Effector memory CD4-positive, alpha-beta T cell (primary cell): ENCODE measurements around the gene LIPJ.

Experiments
- DNase-seq, 3 donors: peaks; one replicate each; pipeline ENCODE4 v3.0.0-alpha.2; 2020
- H3K27ac ChIP-seq: 2 replicates; pipeline ENCODE4 v1.7.0; 2013; ENCODE audit warnings: mild to moderate bottlenecking, low read length, moderate library complexity; ENCODE audit not compliant: insufficient read depth, poor library complexity, severe bottlenecking
- H3K27me3 ChIP-seq: replicated peaks from 2 replicates; pipeline ENCODE4 v1.7.0; 2013; ENCODE audit warnings: mild to moderate bottlenecking, low read length; ENCODE audit not compliant: insufficient read depth, control insufficient read depth, poor library complexity, severe bottlenecking
- H3K36me3 ChIP-seq: 2 replicates; pipeline ENCODE4 v1.7.0; 2013; ENCODE audit warnings: mild to moderate bottlenecking, low read length, moderate library complexity; ENCODE audit not compliant: control insufficient read depth, insufficient read depth
- H3K4me1 ChIP-seq: 2 replicates; pipeline ENCODE4 v1.7.0; 2013; ENCODE audit warnings: low read length, mild to moderate bottlenecking; ENCODE audit not compliant: control insufficient read depth, insufficient read depth, poor library complexity, severe bottlenecking
- H3K4me3 ChIP-seq: 2 replicates; pipeline ENCODE4 v1.7.0; 2013; ENCODE audit warnings: low read length, low read depth, mild to moderate bottlenecking; ENCODE audit not compliant: insufficient read depth, poor library complexity, severe bottlenecking
- H3K9me3 ChIP-seq: 2 replicates; pipeline ENCODE4 v1.7.0; 2013; ENCODE audit warnings: mild to moderate bottlenecking, low read length, moderate library complexity; ENCODE audit not compliant: control insufficient read depth

Gene LIPJ

DNA sequence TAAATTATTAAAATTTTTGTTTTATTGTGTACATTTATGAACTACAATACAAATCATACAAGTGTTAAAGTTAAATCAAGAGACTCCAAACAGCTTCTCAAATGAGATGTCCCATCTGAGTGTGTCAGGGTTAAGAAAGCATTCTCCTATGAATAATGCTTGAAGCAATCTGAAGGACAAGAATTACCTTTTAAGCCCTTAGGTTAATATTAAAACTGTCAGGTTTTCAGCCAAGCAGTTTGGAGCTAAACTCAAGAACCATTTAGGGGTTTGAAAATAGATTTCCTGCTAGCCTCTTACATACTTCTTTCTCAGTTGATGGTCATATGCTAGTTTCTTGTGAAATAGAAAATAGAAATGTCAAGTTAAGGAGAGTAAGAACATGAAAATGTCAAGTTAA, 38.3 kb downstream of the LIPJ start:
- DNase-seq = no peak
- H3K36me3 ChIP-seq = no peaks in the 10 kb centered on the region
- no peaks in the 10 kb centered on the region for H3K9me3 ChIP-seq
- no peak overlapping the region for H3K27ac ChIP-seq
- no peaks in the 10 kb centered on the region for H3K27me3 ChIP-seq
- no peak overlapping the region for H3K4me3 ChIP-seq
- H3K4me1 ChIP-seq = no peaks in the 10 kb centered on the region

GRCh38 chr10:88640186-88640585, 53.6 kb downstream of the LIPJ start:
- Histone ChIP-seq H3K4me1 (no peaks in the 10 kb centered on the region), H3K27ac (no peak overlapping the region), H3K9me3 (no peaks in the 10 kb centered on the region), H3K4me3 (no peak overlapping the region), H3K27me3 (no peaks in the 10 kb centered on the region), H3K36me3 (no peaks in the 10 kb centered on the region)
- no peak for DNase-seq

DNA sequence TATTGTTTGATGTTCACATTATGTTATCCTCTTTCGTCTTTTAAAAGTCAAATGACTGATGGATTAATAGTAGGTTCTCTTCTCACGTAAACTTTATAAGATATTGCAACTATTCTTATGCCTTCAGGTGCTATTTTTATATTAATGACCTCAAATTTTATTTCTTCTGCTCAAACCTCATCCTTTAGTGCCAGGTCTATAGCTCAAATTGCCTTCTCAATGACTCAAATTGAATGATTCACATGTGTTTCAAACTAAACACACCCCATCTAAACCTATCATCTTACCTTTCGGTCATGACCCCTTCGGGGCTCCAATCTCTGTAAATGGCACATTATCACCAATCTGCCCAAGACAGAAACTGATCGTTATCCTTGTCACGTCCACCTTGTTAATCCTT, 55.6 kb downstream of the LIPJ start:
- H3K9me3 ChIP-seq = no peaks in the 10 kb centered on the region
- H3K27me3 ChIP-seq = no peaks in the 10 kb centered on the region
- no peak for DNase-seq
- H3K4me3 ChIP-seq = no peak overlapping the region
- H3K36me3 ChIP-seq = no peaks in the 10 kb centered on the region
- H3K4me1 ChIP-seq = no peaks in the 10 kb centered on the region
- H3K27ac ChIP-seq = no peak overlapping the region

DNA sequence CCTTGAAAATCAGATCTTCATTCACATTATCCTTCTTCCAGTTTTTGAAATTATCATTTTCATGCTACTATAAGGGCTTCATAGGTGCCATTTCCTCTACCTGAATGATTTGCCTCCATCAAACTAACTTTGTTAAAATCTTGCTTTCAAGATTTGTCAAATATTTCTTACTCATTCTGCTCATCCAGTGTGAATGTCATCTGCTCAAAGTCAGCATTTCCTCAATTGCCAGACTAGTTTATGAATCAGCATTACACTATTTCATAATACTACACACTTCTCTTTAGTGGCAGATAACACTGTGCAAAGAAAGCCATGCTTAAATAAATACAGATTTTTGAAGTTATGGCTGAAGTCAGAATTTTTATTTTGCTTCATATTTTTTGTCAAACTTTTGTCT, 56.4 kb downstream of the LIPJ start:
- Histone ChIP-seq H3K4me3 (no peak overlapping the region), H3K27ac (no peak overlapping the region), H3K36me3 (no peaks in the 10 kb centered on the region), H3K9me3 (no peaks in the 10 kb centered on the region), H3K27me3 (no peaks in the 10 kb centered on the region), H3K4me1 (no peaks in the 10 kb centered on the region)
- DNase-seq = no peak

DNA sequence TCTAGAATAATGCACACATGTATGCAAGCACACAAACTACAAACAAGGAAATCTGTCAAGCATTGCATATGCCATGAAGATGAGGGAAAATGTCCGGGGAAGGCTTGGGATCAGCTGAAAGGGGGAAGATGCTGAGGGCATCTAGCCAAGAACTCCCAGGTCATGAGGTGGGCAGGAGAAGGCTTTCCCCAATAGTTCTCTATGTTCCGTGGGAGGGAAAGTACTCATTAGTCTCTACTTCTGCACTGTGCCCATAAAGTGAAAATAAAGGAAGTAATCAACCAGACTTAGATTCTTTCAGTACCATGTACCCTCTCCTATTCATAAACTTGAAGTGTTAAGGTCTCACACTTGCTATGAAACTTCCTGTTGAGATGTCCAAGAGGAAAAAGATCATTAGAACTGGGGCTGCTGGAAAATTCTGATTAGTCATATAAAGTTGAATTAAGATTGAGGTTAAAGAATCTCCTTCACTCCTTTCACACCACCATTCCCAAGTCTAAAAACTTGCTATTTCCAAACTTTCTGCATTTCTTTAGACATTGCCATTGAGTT, 60.6 kb downstream of the LIPJ start:
- no peaks in the 10 kb centered on the region for H3K36me3 ChIP-seq
- no peak overlapping the region for H3K27ac ChIP-seq
- H3K27me3 ChIP-seq = no peaks in the 10 kb centered on the region
- H3K4me3 ChIP-seq = no peak overlapping the region
- no peaks in the 10 kb centered on the region for H3K9me3 ChIP-seq
- H3K4me1 ChIP-seq = no peaks in the 10 kb centered on the region
- no peak for DNase-seq

DNA sequence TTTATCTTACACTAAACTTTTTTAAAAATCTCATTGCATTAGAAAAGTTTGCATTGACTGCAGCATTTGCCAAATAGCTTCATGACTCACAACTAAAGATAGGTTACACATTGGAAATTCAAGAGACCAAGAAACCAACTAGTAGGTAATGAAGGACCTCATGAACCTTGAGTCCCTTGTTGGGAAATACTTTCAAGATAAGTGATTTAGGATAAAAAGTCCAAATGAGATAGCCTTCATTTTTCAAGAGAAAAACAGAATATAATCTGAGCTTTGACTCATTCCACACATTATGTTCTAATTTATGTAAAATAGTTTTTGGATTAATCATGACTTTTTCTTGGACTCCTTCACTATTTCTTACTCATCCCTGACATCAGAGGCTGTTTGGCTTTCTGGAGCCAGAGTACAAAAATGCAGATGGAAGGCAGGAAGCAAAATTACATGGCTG, 64.6 kb downstream of the LIPJ start:
- no peak overlapping the region for H3K4me3 ChIP-seq
- H3K4me1 ChIP-seq = no peaks in the 10 kb centered on the region
- no peaks in the 10 kb centered on the region for H3K36me3 ChIP-seq
- no peak overlapping the region for H3K27ac ChIP-seq
- no peaks in the 10 kb centered on the region for H3K27me3 ChIP-seq
- no peak for DNase-seq
- no peaks in the 10 kb centered on the region for H3K9me3 ChIP-seq

DNA sequence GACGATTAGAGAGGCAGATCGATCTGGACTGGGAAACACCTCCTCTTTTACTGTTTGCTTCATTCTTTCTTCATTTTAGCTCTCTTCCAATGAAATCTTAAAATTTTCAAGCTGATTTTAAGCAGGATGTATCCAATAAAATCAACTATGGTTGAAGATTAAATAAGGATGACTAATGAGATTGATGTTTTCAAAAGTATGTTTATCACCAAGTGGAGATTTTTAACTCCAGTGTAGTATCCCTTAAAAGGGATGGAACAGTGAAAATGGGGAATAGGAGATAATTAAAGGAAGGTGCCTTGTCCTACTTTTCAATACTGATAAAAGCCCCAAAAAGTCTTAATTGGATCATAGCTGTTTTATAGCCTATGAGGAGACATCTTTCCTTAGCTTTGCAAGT, 66.1 kb downstream of the LIPJ start:
- H3K36me3 ChIP-seq = no peaks in the 10 kb centered on the region
- H3K4me3 ChIP-seq = no peak overlapping the region
- no peak for DNase-seq
- no peaks in the 10 kb centered on the region for H3K4me1 ChIP-seq
- no peak overlapping the region for H3K27ac ChIP-seq
- H3K9me3 ChIP-seq = no peaks in the 10 kb centered on the region
- no peaks in the 10 kb centered on the region for H3K27me3 ChIP-seq
